SU-DHL-6 (cell line): ENCODE measurements around the gene NR4A3.

Experiments
- H2AFZ ChIP-seq: fragments of 200-600 bp; sonication (generic); 2 replicates; pipeline ENCODE4 v1.6.1; 2014; ENCODE audit warnings: low read depth, mild to moderate bottlenecking, moderate library complexity, mixed read lengths, antibody characterized with exemption, low read length; ENCODE audit not compliant: severe bottlenecking
- H3F3A ChIP-seq: fragments of 200-600 bp; shearing (Covaris generic); 2 replicates; pipeline ENCODE4 v1.6.0; 2016; ENCODE audit warnings: antibody characterized with exemption, mild to moderate bottlenecking; ENCODE audit not compliant: insufficient read depth
- H3K27ac ChIP-seq: fragments of 200-600 bp; sonication (generic); 2 replicates; pipeline ENCODE4 v1.5.1; 2016; ENCODE audit warnings: low read depth, mild to moderate bottlenecking, low read length, moderate library complexity, mixed read lengths
- H3K27me3 ChIP-seq: fragments of 200-600 bp; sonication (generic), shearing (Covaris generic); 2 replicates; pipeline ENCODE4 v1.6.0; 2014; ENCODE audit warnings: mild to moderate bottlenecking, low read length
- H3K36me3 ChIP-seq: fragments of 200-600 bp; sonication (generic); 2 replicates; pipeline ENCODE4 v1.6.1; 2014; ENCODE audit warnings: mild to moderate bottlenecking, low read length, mixed read lengths
- H3K4me2 ChIP-seq: fragments of 300-600, 200-600 bp; shearing (Covaris generic), sonication (generic); 2 replicates; pipeline ENCODE4 v1.6.0; 2014; ENCODE audit warnings: low read length, low read depth, mild to moderate bottlenecking; ENCODE audit not compliant: poor library complexity, severe bottlenecking
- H3K4me3 ChIP-seq: fragments of 200-600 bp; sonication (generic); 2 replicates; pipeline ENCODE4 v1.5.1; 2014; ENCODE audit warnings: antibody characterized with exemption, low read length, mild to moderate bottlenecking, mixed read lengths; ENCODE audit not compliant: insufficient read depth, poor library complexity, severe bottlenecking
- H3K79me2 ChIP-seq: fragments of 200-600 bp; sonication (generic); 2 replicates; pipeline ENCODE4 v1.6.1; 2014; ENCODE audit warnings: mild to moderate bottlenecking, low read length, moderate library complexity; ENCODE audit not compliant: insufficient read depth
- H3K9ac ChIP-seq: fragments of 200-600 bp; sonication (generic); 2 replicates; pipeline ENCODE4 v1.7.0; 2014; ENCODE audit warnings: mild to moderate bottlenecking, low read length
- H3K9me2 ChIP-seq: fragments of 200-600 bp; sonication (generic); replicated peaks from 2 replicates; pipeline ENCODE4 v1.6.1; 2014; ENCODE audit warnings: low read length; ENCODE audit not compliant: insufficient read depth
- H3K9me3 ChIP-seq: fragments of 200-600 bp; sonication (generic); 2 replicates; pipeline ENCODE4 v1.6.1; 2014; ENCODE audit warnings: low read length, mixed read lengths; ENCODE audit not compliant: insufficient read depth
- H4K20me1 ChIP-seq: fragments of 200-600 bp; sonication (generic); 2 replicates; pipeline ENCODE4 v1.6.1; 2014; ENCODE audit warnings: low read depth, mild to moderate bottlenecking, antibody characterized with exemption, low read length, moderate library complexity, mixed read lengths
- EZH2phosphoT487 ChIP-seq: fragments of 200-600 bp; sonication (generic), shearing (Covaris generic); conservative IDR thresholded peaks from 2 replicates; pipeline ENCODE4 v1.6.1; 2018; ENCODE audit warnings: mild to moderate bottlenecking, antibody characterized with exemption, low read length, moderate library complexity, mixed read lengths
- TF ChIP-seq, protein P1 (sequence below): fragments of 200-600 bp; sonication (generic); IDR thresholded peaks from one replicate; pipeline ENCODE4 v1.5.1; 2017; ENCODE audit warnings: antibody characterized with exemption, mild to moderate bottlenecking, low read length, moderate library complexity; ENCODE audit not compliant: insufficient read depth, poor library complexity, severe bottlenecking

NR4A3 gene

DNA sequence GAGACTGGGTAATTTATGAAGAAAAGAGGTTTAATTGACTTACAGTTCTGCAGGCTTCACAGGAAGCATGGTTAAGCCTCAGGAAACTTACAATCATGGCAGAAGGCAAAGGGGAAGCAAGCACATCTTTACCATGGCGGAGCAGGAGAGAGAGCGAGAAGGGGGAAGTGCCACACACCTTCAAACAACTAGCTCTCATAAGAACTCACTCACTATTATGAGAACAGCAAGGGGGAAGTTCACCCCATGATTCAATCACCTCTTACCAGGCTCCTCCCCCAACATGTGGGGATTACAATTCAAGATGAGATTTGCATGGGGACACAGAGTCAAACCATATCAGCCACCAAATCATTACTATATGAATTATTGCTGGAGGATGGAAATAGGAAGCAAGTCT lies 54.5 kb downstream of the NR4A3 start:
- H4K20me1 ChIP-seq = no peaks in the 10 kb centered on the region
- no peaks in the 10 kb centered on the region for H3K79me2 ChIP-seq
- no peak overlapping the region for H3K27ac ChIP-seq
- no peaks in the 10 kb centered on the region for H3K36me3 ChIP-seq
- TF ChIP-seq, protein P1, sequence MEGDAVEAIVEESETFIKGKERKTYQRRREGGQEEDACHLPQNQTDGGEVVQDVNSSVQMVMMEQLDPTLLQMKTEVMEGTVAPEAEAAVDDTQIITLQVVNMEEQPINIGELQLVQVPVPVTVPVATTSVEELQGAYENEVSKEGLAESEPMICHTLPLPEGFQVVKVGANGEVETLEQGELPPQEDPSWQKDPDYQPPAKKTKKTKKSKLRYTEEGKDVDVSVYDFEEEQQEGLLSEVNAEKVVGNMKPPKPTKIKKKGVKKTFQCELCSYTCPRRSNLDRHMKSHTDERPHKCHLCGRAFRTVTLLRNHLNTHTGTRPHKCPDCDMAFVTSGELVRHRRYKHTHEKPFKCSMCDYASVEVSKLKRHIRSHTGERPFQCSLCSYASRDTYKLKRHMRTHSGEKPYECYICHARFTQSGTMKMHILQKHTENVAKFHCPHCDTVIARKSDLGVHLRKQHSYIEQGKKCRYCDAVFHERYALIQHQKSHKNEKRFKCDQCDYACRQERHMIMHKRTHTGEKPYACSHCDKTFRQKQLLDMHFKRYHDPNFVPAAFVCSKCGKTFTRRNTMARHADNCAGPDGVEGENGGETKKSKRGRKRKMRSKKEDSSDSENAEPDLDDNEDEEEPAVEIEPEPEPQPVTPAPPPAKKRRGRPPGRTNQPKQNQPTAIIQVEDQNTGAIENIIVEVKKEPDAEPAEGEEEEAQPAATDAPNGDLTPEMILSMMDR = no peak
- TF ChIP-seq EZH2phosphoT487 = no peak
- no peaks in the 10 kb centered on the region for H3F3A ChIP-seq
- H3K9ac ChIP-seq = no peak overlapping the region
- no peaks in the 10 kb centered on the region for H3K9me3 ChIP-seq
- no peak overlapping the region for H3K4me2 ChIP-seq
- H3K4me3 ChIP-seq = no peak overlapping the region
- H3K9me2 ChIP-seq = no peaks in the 10 kb centered on the region
- no peaks in the 10 kb centered on the region for H3K27me3 ChIP-seq
- H2AFZ ChIP-seq = no peak overlapping the region

DNA sequence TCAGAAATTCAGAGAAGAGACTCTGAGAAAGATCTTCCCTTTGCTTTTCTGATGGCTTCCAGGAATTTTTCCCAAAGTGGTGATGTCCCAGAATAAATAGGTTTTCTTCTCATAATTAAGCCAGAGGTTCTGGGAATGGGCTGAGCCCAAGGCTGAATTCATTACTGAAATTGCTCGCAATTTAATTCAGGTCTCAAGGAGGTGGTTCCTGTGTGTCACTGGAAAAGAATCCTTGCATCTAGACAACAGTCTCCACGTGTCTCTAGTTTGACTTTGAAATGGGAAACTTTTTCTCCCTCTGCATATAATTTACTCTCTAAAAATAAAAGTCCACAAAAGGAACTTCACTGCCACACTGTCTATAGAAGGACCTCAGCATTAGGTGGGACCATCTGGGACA lies 57.0 kb downstream of the NR4A3 start:
- H3K9me3 ChIP-seq = no peaks in the 10 kb centered on the region
- H2AFZ ChIP-seq = no peak overlapping the region
- no peaks in the 10 kb centered on the region for H4K20me1 ChIP-seq
- H3K79me2 ChIP-seq = no peaks in the 10 kb centered on the region
- H3K27me3 ChIP-seq = no peaks in the 10 kb centered on the region
- no peaks in the 10 kb centered on the region for H3K36me3 ChIP-seq
- no peak overlapping the region for H3K9ac ChIP-seq
- no peaks in the 10 kb centered on the region for H3F3A ChIP-seq
- H3K4me3 ChIP-seq = no peak overlapping the region
- no peak overlapping the region for H3K4me2 ChIP-seq
- no peak overlapping the region for H3K27ac ChIP-seq
- TF ChIP-seq, protein P1 = no peak
- TF ChIP-seq EZH2phosphoT487 = no peak
- no peaks in the 10 kb centered on the region for H3K9me2 ChIP-seq

DNA sequence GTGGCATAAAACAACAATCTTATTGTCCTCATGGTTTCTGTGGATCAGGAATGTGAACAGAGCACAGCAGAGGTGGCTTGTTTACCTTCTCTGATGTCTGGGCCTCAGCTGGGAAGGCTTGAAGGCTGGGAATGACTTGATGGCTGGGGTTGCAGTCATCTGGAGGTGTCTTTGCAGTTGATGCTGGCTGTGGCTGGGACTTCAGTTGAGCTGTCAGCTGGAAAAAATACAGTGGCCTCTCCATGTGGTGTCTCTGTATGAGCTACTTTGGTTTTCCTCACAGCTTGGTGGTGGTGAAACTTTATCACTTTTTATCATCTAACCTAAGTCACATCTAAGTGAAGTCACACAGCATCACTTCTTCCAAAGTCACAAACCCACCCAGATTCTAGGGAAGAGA lies 60.1 kb downstream of the NR4A3 start:
- TF ChIP-seq, protein P1 = no peak
- TF ChIP-seq EZH2phosphoT487 = no peak
- H3K9me2 ChIP-seq = no peaks in the 10 kb centered on the region
- H3K9ac ChIP-seq = no peak overlapping the region
- H2AFZ ChIP-seq = no peak overlapping the region
- no peaks in the 10 kb centered on the region for H3F3A ChIP-seq
- H3K27ac ChIP-seq = no peak overlapping the region
- H3K4me2 ChIP-seq = no peak overlapping the region
- no peaks in the 10 kb centered on the region for H3K36me3 ChIP-seq
- H3K9me3 ChIP-seq = no peaks in the 10 kb centered on the region
- no peaks in the 10 kb centered on the region for H3K27me3 ChIP-seq
- H4K20me1 ChIP-seq = no peaks in the 10 kb centered on the region
- no peak overlapping the region for H3K4me3 ChIP-seq
- no peaks in the 10 kb centered on the region for H3K79me2 ChIP-seq
